CD4-positive, CD25-positive, alpha-beta regulatory T cell (primary cell): ENCODE results near the gene MYOF. TPM values are rescaled to one million over a fixed set of nuclear protein-coding genes. Genes with fewer than 3 reads are reported as not detected.

Source experiments
- ATAC-seq, 2 donors: fragments of 150-1000 bp; cut with Tn5 transposase; one replicate each; pipeline ENCODE4 v1.10.0; 2021; ENCODE audit warnings: low read depth in 2 of 2, moderate number of reproducible peaks in 2 of 2, moderate library complexity in 1 of 2
- DNase-seq, 3 donors: peaks; one replicate each; pipeline versions ENCODE4 v3.0.0 to v3.0.0-alpha.2; 2012 to 2022; ENCODE audit warnings: mixed read lengths in 1 of 3
- H3K27ac ChIP-seq: one replicate; pipeline ENCODE4 v1.7.0; 2013; ENCODE audit warnings: mild to moderate bottlenecking, low read length; ENCODE audit not compliant: insufficient read depth, poor library complexity, severe bottlenecking
- H3K27me3 ChIP-seq: one replicate; pipeline ENCODE4 v1.7.0; 2013; ENCODE audit warnings: low read length; ENCODE audit not compliant: control insufficient read depth, insufficient read depth
- H3K36me3 ChIP-seq: one replicate; pipeline ENCODE4 v1.7.0; 2013; ENCODE audit warnings: mild to moderate bottlenecking, low read length, moderate library complexity; ENCODE audit not compliant: control insufficient read depth, insufficient read depth
- H3K4me1 ChIP-seq: 2 replicates; pipeline ENCODE4 v1.7.0; 2013; ENCODE audit warnings: mild to moderate bottlenecking, low read length; ENCODE audit not compliant: insufficient read depth, control insufficient read depth, poor library complexity, severe bottlenecking
- H3K4me3 ChIP-seq: one replicate; pipeline ENCODE4 v1.7.0; 2013; ENCODE audit warnings: low read depth, mild to moderate bottlenecking, low read length, moderate library complexity
- H3K9me3 ChIP-seq, 2 experiments: 1 replicate in 1 of 2; 2 replicates in 1 of 2; pipeline ENCODE4 v1.7.0; 2013; ENCODE audit warnings: low read length in 2 of 2, mild to moderate bottlenecking in 1 of 2, moderate library complexity in 1 of 2; ENCODE audit not compliant: control insufficient read depth in 2 of 2
- H3K27ac Mint-ChIP-seq, 3 donors: one replicate each; pipeline ENCODE4 v1.8.0; 2020 to 2022; ENCODE audit warnings: mild to moderate bottlenecking in 3 of 3, mixed read lengths in 3 of 3, moderate library complexity in 2 of 3
- H3K27me3 Mint-ChIP-seq: one replicate; pipeline ENCODE4 v1.8.0; 2022; ENCODE audit warnings: mild to moderate bottlenecking, mixed read lengths
- H3K36me3 Mint-ChIP-seq: one replicate; pipeline ENCODE4 v1.8.0; 2020; ENCODE audit warnings: mixed read lengths
- H3K4me1 Mint-ChIP-seq, 4 donors: one replicate each; pipeline ENCODE4 v1.8.0; 2020 to 2022; ENCODE audit warnings: mixed read lengths in 4 of 4, mild to moderate bottlenecking in 1 of 4
- H3K4me3 Mint-ChIP-seq, 4 donors: one replicate each; pipeline ENCODE4 v1.8.0; 2020 to 2022; ENCODE audit warnings: mild to moderate bottlenecking in 4 of 4, mixed read lengths in 4 of 4, moderate library complexity in 3 of 4
- H3K9me3 Mint-ChIP-seq, 7 donors: one replicate each; pipeline ENCODE4 v1.8.0; 2020 to 2022; ENCODE audit warnings: mixed read lengths in 7 of 7, mild to moderate bottlenecking in 3 of 7, moderate library complexity in 2 of 7
- polyA plus RNA-seq, 4 donors: library from polyadenylated mRNA; unstranded; fragments of 300-500 nt; fragmentation: Illumina TruSeq; gene quantifications; one replicate each; pipeline ENCODE4 v1.2.3, GENCODE V29; 2021
- total RNA-seq: library from RNA; stranded (reverse); gene quantifications from one replicate; pipeline ENCODE4 v1.2.3, GENCODE V29; 2022

Gene MYOF
- total and polyA plus RNA-seq, 5 donors from 2014 or later: 0.23 to 1.0 (median 0.54) TPM

DNA sequence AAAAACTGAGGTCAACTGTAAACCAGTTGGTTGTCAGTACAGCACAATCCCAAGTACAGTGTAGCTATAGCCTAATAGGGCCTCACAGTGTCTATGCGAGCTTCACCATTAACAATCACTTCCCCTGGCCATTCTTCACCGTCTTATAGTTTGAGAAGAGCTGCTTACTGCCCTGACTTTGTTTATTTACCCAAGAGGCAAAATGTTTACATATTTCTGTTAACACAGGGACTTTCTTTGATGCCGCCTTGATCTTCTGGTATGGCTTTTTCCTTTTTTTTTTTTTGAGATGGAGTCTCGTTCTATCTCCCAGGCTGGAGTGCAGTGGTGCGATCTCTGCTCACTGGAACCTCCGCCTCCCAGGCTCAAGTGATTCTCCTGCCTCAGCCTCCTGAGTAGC, 3.3 kb downstream of the MYOF start:
- no peaks in the 10 kb centered on the region for H3K9me3 ChIP-seq
- H3K27ac ChIP-seq: no peak overlapping the region
- Mint-ChIP-seq H3K9me3 (no peaks in the 10 kb centered on the region), H3K4me1 (peaks cover 9 to 20% (median 12%) of the 10 kb centered on the region in 4 donors), H3K27me3 (peaks cover 21% of the 10 kb centered on the region), H3K36me3 (no peaks in the 10 kb centered on the region), H3K27ac (no peak overlapping the region), H3K4me3 (no peak overlapping the region)
- no peaks in the 10 kb centered on the region for H3K36me3 ChIP-seq
- no peak for ATAC-seq
- H3K4me1 ChIP-seq: peaks cover 7% of the 10 kb centered on the region
- no peak for DNase-seq
- H3K27me3 ChIP-seq: peaks cover 12% of the 10 kb centered on the region
- no peak overlapping the region for H3K4me3 ChIP-seq

DNA sequence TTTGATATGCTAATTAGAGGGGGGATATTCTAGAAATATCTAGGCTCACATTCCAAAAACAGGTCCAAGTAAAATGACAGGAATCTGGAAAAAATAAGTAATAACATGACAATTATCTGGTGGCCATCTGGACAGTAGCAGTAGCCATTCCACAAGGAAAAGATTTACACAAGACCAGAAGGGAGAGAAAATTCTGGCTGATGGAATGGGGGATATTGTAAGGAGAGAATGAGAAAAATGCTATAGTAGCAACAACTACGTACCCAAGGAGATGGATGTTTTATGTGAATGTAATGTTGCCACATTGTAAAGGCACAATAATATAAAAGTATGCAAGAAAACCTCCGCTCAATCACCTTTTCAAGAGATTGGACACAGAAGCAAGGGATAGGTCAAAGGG, 5.4 kb downstream of the MYOF start:
- Histone ChIP-seq H3K4me3 (no peak overlapping the region), H3K27ac (no peak overlapping the region), H3K4me1 (peaks cover 1% of the 10 kb centered on the region), H3K27me3 (peaks cover 6% of the 10 kb centered on the region), H3K9me3 (no peaks in the 10 kb centered on the region), H3K36me3 (no peaks in the 10 kb centered on the region)
- Mint-ChIP-seq H3K9me3 (no peaks in the 10 kb centered on the region), H3K27ac (no peak overlapping the region), H3K27me3 (peaks cover 11% of the 10 kb centered on the region), H3K4me3 (peak overlapping the region in 1 of 4 donors; percentile 13), H3K4me1 (peaks cover 2 to 10% (median 4%) of the 10 kb centered on the region in 4 donors), H3K36me3 (no peaks in the 10 kb centered on the region)
- DNase-seq: no peak
- ATAC-seq: no peak

DNA sequence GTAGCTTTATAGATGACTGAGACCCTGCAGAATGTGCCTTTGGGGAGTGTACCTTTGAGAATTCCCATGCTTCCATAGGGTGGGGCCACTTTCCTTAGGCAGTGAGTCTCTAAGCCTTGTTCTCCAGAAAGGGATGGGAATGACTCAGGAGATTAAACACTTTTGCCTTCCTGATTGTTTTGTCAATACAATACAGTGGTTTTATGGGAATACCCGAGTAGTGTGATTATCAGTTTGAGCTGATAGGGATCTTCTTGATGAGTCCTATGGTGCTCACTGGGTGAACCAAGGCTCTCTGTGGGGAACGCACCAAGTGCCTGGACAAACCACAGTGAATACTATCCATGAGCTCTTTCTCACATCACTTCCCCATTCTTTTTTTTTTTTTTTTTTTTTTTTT, 6.3 kb downstream of the MYOF start:
- ATAC-seq: no peak
- H3K27ac Mint-ChIP-seq: no peak overlapping the region

DNA sequence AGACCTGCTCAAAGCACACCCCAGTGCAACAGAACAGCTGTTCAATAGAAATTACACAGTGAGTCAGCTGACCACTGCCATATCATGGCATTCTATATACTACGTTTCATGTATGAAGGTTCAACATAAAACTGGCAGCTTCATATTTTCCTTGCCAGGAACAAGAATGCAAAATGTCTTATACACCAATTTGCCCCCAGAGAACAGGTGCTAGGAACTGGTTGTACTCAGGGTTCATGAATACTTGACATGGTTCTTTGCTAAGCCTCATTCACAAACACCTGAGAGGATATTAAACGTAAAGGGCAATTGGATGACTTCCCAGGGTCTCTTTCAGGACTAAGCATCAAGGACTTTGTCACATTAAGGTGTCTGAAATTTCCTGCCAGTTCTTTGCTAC, 6.9 kb downstream of the MYOF start:
- Mint-ChIP-seq H3K27me3 (no peaks in the 10 kb centered on the region), H3K27ac (no peak overlapping the region), H3K4me3 (no peak overlapping the region), H3K36me3 (no peaks in the 10 kb centered on the region), H3K9me3 (no peaks in the 10 kb centered on the region), H3K4me1 (peaks cover 0 to 7% (median 0%) of the 10 kb centered on the region in 4 donors)
- Histone ChIP-seq H3K4me3 (no peak overlapping the region), H3K27me3 (no peaks in the 10 kb centered on the region), H3K36me3 (no peaks in the 10 kb centered on the region), H3K9me3 (no peaks in the 10 kb centered on the region), H3K27ac (no peak overlapping the region), H3K4me1 (no peaks in the 10 kb centered on the region)
- ATAC-seq (no peak), DNase-seq (no peak)

More for the DNA sequence above, 6.3 kb downstream of the MYOF start:
- Histone ChIP-seq H3K4me1 (no peaks in the 10 kb centered on the region), H3K36me3 (no peaks in the 10 kb centered on the region), H3K4me3 (no peak overlapping the region), H3K27ac (no peak overlapping the region), H3K9me3 (no peaks in the 10 kb centered on the region), H3K27me3 (peaks cover 2% of the 10 kb centered on the region)
- Mint-ChIP-seq H3K36me3 (no peaks in the 10 kb centered on the region), H3K4me3 (no peak overlapping the region), H3K27me3 (peaks cover 2% of the 10 kb centered on the region), H3K4me1 (peaks cover 0 to 7% (median under 1%) of the 10 kb centered on the region in 4 donors), H3K9me3 (no peaks in the 10 kb centered on the region)
- no peak for DNase-seq

DNA sequence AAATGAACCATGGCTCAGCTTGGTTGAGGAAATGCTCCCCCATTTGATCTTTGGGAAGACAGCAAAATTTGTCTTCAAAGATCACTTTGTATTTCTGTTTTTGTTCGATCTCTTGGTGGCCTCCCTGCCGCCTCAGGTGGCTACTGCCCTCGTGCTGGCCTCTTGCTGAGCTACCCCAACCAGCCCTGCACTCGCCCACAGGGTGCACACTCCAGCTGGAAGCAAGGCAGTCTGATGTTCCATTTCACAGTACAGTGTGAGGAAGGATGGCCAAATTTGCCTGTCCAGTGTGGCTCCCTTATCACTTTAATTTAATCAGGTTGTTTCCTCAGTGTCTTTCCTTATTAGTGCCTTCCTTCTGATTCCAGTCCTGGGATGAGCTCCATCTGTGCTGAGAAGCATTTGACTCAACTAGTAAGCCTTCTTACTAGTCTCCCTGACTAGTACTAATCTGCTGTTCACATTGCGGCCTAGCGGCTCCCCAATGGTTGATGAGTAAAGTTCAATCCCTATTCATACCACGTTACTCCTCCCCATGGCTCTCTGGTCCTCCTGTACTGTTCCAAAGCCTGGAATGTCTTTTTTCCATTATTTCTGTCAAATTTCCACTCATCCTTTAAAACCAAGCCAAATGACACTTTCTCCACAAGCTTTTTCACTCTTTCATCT, 8.2 kb downstream of the MYOF start:
- Histone ChIP-seq H3K27ac (no peak overlapping the region), H3K27me3 (no peaks in the 10 kb centered on the region), H3K9me3 (no peaks in the 10 kb centered on the region), H3K4me1 (no peaks in the 10 kb centered on the region), H3K36me3 (no peaks in the 10 kb centered on the region), H3K4me3 (no peak overlapping the region)
- DNase-seq (no peak), ATAC-seq (no peak)
- Mint-ChIP-seq H3K9me3 (no peaks in the 10 kb centered on the region), H3K4me1 (peaks cover 0 to 7% (median 0%) of the 10 kb centered on the region in 4 donors), H3K27ac (peak overlapping the region in 1 of 3 donors; percentile 8), H3K27me3 (no peaks in the 10 kb centered on the region), H3K36me3 (no peaks in the 10 kb centered on the region), H3K4me3 (no peak overlapping the region)

DNA sequence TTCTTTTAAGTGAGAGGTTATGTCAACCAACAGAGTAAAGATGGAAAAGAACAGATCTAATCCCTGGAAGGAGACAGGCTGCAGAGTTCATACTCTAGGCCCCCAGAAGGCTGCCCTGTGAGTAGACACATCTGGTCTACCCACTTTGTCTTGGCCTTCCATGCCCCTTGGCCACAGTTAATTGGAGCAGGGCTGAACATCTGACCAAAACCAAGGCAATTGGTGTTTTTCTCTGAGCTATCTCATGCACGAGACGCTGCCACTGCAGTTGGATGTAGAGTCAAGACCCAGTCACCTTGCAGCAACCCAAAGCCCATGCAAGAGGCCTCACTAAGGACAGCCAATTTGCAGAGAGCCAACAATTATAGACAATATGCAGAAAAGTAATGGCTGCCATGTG, 9.0 kb downstream of the MYOF start:
- H3K9me3 Mint-ChIP-seq: no peaks in the 10 kb centered on the region
- H3K4me3 Mint-ChIP-seq: no peak overlapping the region
- no peak for DNase-seq
- Histone ChIP-seq H3K27ac (no peak overlapping the region), H3K36me3 (no peaks in the 10 kb centered on the region), H3K27me3 (no peaks in the 10 kb centered on the region), H3K4me3 (no peak overlapping the region), H3K4me1 (no peaks in the 10 kb centered on the region), H3K9me3 (no peaks in the 10 kb centered on the region)
- H3K36me3 Mint-ChIP-seq: no peaks in the 10 kb centered on the region
- H3K27me3 Mint-ChIP-seq: no peaks in the 10 kb centered on the region
- ATAC-seq: no peak
- H3K27ac Mint-ChIP-seq: no peak overlapping the region
- H3K4me1 Mint-ChIP-seq: peaks cover 0 to 7% (median 0%) of the 10 kb centered on the region in 4 donors

DNA sequence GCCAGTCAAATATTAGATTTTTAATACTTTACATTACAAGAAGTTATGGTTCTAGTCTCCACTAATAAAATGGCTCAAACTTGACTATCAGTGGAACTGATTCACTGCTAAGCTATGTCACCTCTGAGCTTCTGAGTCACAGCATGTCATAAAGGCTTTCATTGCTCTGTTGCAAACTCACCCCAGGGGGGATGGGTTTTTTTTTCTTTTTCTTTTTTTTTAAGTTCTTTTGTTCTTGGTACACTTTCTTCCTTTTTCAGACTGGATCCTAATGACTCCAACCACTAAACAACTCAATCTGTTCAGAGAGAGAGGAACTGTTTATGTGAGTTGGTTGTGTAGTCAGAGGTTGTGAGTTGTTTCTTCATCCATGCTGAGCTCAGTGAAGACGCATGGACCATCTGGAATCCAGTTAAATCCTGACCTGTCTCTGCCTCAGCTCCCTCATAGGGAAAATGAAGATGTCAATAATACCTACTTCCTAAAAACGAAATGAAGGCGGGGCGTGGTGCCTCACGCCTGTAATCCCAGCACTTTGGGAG, 11.0 kb downstream of the MYOF start:
- DNase-seq (no peak), ATAC-seq (no peak)
- Histone ChIP-seq H3K27ac (no peak overlapping the region), H3K27me3 (no peaks in the 10 kb centered on the region), H3K9me3 (no peaks in the 10 kb centered on the region), H3K4me1 (no peaks in the 10 kb centered on the region), H3K36me3 (no peaks in the 10 kb centered on the region), H3K4me3 (no peak overlapping the region)
- Mint-ChIP-seq H3K27ac (no peak overlapping the region), H3K9me3 (no peaks in the 10 kb centered on the region), H3K27me3 (no peaks in the 10 kb centered on the region), H3K36me3 (no peaks in the 10 kb centered on the region), H3K4me3 (no peak overlapping the region), H3K4me1 (peaks cover 0 to 7% (median 0%) of the 10 kb centered on the region in 4 donors)

DNA sequence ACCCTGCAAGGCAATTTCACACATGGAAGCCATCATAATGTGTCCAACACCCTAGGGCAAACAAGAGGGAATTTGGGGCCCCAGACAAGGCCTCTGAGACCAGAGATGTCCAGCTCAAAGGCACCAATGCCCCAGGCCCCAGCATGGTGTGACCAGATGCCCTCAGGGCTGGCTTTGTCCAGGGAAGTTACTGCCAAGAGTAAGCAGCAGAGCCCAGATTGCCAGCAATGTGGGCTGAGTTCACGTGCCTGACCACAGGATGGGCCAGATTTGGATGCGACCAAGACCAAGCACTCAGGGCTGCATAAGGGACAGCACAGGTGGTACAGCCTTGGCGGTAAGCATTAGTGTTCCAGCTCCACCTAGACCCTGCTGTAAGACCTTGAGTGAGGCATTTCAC, 12.7 kb downstream of the MYOF start:
- Mint-ChIP-seq H3K36me3 (no peaks in the 10 kb centered on the region), H3K27me3 (no peaks in the 10 kb centered on the region), H3K4me3 (no peak overlapping the region)

More for the DNA sequence above, 12.7 kb downstream of the MYOF start:
- ATAC-seq (no peak), DNase-seq (no peak)
- Histone ChIP-seq H3K4me1 (no peaks in the 10 kb centered on the region), H3K27ac (no peak overlapping the region), H3K27me3 (no peaks in the 10 kb centered on the region), H3K4me3 (no peak overlapping the region), H3K9me3 (no peaks in the 10 kb centered on the region), H3K36me3 (no peaks in the 10 kb centered on the region)
- H3K9me3 Mint-ChIP-seq: no peaks in the 10 kb centered on the region
- H3K4me1 Mint-ChIP-seq: peaks cover 0 to 7% (median 1%) of the 10 kb centered on the region in 4 donors
- H3K27ac Mint-ChIP-seq: no peak overlapping the region
